ENCODE measurements around the gene TRIM25.
A peak's percentile ranks its signal among the peaks of the same experiment; 100 is the strongest.

Gene TRIM25

DNA sequence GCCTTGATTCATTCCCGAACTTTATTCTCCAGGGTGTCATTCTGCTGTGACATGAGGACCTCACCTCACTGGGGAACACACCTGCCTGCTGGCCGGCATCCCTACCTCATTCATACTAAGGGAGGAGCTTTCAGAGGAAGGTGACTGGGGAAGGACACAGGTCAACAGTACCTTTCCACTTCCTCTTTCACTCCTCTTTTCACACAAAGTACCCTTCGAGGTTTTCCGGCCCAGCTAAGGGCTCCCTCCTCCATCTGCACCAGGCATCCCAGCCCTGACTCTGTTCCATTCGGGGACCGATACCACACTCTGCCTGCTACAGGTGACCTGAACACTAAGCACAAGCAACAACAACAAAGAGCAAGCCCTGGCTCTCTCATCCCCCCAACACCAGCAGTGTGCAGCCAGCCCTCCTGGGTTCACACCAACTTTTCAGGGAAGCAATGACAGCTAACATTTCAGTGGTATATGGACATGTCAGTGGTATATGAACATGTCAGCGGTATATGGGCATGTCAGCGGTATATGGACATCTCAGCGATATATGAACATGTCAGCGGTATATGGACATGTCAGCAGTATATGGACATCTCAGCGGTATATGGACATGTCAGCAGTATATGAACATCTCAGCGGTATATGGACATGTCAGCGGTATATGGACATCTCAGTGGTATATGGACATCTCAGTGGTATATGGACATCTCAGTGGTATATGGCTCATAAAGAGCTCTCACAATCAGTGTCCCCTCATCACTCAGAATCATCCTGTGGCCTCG lies 16.0 kb downstream of the TRIM25 start:
- Histone ChIP-seq H3K27me3 (ENCODE audit: low read depth) (no peaks in the 10 kb centered on the region), H3K9me3 (no peaks in the 10 kb centered on the region), H3K4me1 (no peaks in the 10 kb centered on the region), H3K4me3 (no peak overlapping the region), H3K36me3 (replicated peaks) (peaks cover 86% of the 10 kb centered on the region)
- DNase-seq (ENCODE audit: low spot score in 2 of 2) = no peak
- in situ Hi-C loops (cut with MboI; ENCODE audit: low sequenced_read_pairs) = no loop called here

DNA sequence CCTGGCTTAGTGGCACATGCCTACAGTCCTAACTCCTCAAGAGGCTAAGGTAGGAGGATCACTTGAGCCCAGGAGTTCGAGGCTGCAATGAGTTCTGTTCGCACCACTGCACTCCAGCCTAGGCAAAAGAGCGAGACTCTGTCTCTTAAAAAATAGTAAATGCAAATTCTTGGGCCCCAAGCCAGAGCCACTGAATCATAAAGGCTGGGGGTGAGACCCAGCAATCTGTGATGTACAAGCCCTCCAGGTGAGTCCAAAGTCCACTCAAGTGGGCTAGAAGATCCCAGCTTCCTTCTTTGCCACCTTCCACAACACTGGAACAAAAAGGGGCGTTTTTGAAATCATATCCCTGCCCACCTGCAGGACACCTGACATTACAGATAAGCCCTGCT lies 16.9 kb downstream of the TRIM25 start:
- H3K9me3 ChIP-seq = no peaks in the 10 kb centered on the region
- in situ Hi-C loops (cut with MboI; ENCODE audit: low sequenced_read_pairs) = no loop called here
- H3K4me3 ChIP-seq = no peak overlapping the region
- DNase-seq (ENCODE audit: low spot score in 2 of 2) = no peak
- H3K27me3 ChIP-seq (ENCODE audit: low read depth) = no peaks in the 10 kb centered on the region
- H3K36me3 ChIP-seq (replicated peaks) = peaks cover 86% of the 10 kb centered on the region
- H3K4me1 ChIP-seq = no peaks in the 10 kb centered on the region

DNA sequence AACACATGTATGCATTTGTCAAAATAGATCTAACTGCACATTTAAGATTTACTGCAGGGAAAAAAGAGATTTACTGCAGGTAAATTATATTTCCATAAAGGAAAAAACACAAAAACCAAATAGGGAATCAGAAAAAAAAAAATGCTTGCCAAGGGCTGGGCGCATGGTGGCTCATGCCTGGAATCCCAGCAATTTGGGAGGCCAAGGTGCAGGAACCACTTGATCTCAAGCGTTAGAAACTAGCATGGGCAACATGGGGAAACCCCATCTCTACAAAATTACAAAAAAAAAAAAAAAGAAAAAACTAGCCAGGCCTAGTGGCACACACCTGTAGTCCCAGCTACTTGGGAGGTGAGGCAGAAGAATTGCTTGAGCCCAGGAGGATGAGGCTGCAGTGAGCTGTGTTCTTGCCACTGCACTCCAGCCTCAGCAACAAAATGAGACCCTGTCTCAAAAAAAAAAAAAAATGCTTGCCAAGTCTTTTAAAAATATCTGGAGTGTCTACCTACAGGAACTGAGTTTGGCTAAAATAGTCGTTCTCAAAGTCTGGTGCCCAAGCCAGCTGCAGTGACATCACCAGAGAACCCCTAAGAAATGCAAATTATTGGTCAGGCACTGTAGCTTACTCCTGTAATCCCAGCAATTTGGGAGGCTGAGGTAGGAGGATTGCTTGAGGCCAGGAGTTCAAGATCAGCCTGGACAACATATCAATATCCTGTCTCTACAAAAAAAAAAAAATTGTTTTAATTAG lies 17.5 kb downstream of the TRIM25 start:
- in situ Hi-C loops (cut with MboI; ENCODE audit: low sequenced_read_pairs) = no loop called here
- Histone ChIP-seq H3K36me3 (replicated peaks) (peaks cover 86% of the 10 kb centered on the region), H3K4me3 (no peak overlapping the region)

DNA sequence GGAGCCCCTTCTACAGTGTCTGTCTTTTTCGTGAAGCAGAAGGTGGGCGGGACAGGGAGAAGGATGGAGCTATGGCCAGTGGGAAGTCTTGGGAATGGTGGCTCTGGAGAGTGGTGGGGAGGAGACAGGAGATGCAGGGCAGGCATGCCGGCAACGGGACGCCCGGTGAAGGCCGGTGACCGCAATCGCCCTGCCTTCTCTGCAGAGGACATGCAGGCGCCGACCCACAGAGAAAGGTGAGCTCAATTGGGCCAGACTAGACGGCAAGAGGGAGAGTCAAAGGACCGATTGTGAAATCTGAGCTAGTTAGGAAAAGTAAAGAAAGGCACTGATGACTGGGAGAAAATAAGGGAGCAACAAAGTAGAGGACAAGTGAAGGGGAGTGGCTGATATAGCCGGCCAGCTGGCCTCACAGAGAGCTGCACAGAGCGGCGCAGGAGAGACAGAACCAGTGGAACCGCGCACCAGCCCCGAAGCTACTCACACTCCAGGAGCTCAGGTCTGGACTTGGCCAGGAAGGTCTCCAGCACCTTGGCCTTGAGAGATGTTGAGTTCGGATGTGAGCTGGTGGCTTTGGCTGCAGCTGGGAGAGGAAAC lies 18.9 kb downstream of the TRIM25 start:
- DNase-seq (ENCODE audit: low spot score in 2 of 2) = no peak
- no peaks in the 10 kb centered on the region for H3K9me3 ChIP-seq
- in situ Hi-C loops (cut with MboI; ENCODE audit: low sequenced_read_pairs) = no loop called here
- no peaks in the 10 kb centered on the region for H3K4me1 ChIP-seq
- H3K36me3 ChIP-seq (replicated peaks) = peaks cover 86% of the 10 kb centered on the region
- no peak overlapping the region for H3K4me3 ChIP-seq
- no peaks in the 10 kb centered on the region for H3K27me3 ChIP-seq (ENCODE audit: low read depth)

More for the DNA sequence above, 17.5 kb downstream of the TRIM25 start:
- no peak for DNase-seq (ENCODE audit: low spot score in 2 of 2)
- no peaks in the 10 kb centered on the region for H3K4me1 ChIP-seq
- H3K27me3 ChIP-seq (ENCODE audit: low read depth) = no peaks in the 10 kb centered on the region
- no peaks in the 10 kb centered on the region for H3K9me3 ChIP-seq

DNA sequence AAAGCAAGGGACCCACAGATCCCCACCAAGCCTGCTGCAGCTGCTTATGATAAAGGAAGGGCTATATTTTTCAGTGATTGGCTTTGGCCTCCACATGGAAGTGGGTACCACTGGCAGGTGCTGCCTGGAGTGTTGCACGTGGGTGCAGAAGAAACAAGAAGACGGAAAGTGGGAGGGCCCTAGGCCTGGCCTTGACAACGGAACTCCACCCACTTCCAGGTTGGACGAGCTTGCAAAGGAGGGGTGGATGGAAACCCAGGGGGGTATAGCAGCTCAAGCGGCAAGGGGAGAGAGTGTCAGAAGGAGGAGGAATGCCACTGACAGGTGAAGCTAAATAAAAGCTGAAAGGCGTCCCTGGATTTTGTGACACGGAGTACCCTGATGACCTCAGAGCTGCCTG lies 20.3 kb downstream of the TRIM25 start:
- in situ Hi-C loops (cut with MboI; ENCODE audit: low sequenced_read_pairs) = no loop called here
- H3K36me3 ChIP-seq (replicated peaks) = peaks cover 84% of the 10 kb centered on the region

DNA sequence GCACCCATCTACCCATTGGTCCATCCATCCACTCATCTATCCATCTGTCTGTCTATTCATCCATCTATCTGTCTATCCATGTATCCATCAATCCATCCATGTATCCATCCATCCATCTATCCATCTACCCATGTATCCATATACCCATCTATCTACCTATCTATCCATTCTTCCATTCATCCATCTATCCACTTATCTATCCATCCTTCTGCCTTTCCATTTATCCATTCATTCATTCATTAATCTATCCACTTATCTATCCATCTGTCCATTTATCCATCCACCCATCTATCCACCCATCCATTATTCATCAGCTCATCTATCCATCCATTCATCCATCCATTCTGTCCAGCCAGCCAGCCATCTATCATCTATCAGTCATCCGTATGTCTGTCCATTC lies 21.5 kb downstream of the TRIM25 start:
- Histone ChIP-seq H3K27me3 (ENCODE audit: low read depth) (no peaks in the 10 kb centered on the region), H3K36me3 (replicated peaks) (peaks cover 84% of the 10 kb centered on the region), H3K9me3 (peaks cover 4% of the 10 kb centered on the region; the same call in 1 of the 2 replicates), H3K4me1 (no peaks in the 10 kb centered on the region), H3K4me3 (no peak overlapping the region)
- no peak for DNase-seq (ENCODE audit: low spot score in 2 of 2)
- in situ Hi-C loops (cut with MboI; ENCODE audit: low sequenced_read_pairs) = no loop called here

More for the DNA sequence above, 20.3 kb downstream of the TRIM25 start:
- no peak overlapping the region for H3K4me3 ChIP-seq
- no peak for DNase-seq (ENCODE audit: low spot score in 2 of 2)
- no peaks in the 10 kb centered on the region for H3K4me1 ChIP-seq
- H3K9me3 ChIP-seq = no peaks in the 10 kb centered on the region; the same call in 1 of the 2 replicates
- no peaks in the 10 kb centered on the region for H3K27me3 ChIP-seq (ENCODE audit: low read depth)

DNA sequence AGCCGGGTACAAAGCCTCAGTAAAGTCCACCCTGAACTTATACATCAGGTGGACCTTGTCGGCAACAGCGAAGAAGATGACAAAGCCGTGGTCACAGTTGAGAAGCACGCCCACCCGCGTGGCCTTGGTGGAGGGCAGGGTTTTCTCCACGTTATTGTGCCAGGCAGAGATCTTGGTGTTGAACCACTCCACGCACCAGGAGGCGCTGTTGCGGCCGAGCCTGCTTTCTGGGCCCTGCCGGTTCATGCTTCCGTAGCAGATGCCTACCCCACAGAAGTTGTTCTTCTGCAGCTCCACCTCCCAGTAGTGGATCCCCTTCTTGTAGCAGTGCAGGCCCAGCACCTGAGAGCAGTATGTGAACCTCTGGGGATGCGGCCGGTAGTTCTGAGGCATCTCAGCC lies 22.1 kb downstream of the TRIM25 start:
- H3K36me3 ChIP-seq (replicated peaks) = peaks cover 85% of the 10 kb centered on the region
- H3K27me3 ChIP-seq (ENCODE audit: low read depth) = no peaks in the 10 kb centered on the region
- H3K9me3 ChIP-seq = peaks cover 4% of the 10 kb centered on the region; the same call in 1 of the 2 replicates
- H3K4me1 ChIP-seq = no peaks in the 10 kb centered on the region
- in situ Hi-C loops (cut with MboI; ENCODE audit: low sequenced_read_pairs) = no loop called here
- DNase-seq (ENCODE audit: low spot score in 2 of 2) = peak in 1 of 2 experiments; percentile 39
- no peak overlapping the region for H3K4me3 ChIP-seq

DNA sequence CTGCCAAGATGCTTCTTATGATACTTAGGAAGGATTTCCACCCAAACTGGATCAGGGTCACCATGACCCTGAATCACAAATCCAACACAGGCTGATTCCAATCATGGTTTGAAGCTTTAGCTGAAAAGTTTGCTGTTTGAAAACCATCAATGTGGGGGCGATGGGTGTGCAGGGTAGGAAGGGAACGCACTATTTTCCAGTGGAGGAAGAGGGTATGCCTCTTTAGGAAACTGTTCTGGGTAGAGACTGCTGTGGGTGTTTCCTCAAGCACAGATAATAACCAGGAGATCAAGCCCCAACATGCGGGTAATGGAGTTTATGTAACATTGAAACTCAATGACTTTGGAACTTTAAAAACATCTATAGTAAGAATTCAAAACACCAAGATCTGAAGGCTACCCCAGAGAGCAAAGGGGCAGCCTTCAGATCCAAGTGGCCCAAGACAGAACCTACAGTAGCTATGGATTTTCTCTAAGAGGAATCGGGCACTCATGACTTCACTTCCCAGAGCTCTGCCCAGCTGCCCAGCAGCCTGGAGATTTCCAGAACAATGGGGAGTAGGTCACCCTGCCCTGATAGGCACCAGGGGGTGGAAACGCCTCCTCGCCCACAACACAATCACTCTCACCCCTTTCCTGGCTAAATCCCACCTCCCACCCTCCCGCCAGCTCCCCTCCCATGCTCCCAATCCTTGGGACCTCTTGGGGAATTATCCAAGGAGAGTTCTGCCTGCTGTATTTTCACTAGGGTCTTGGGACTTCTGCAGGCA lies 22.8 kb downstream of the TRIM25 start:
- no peak for DNase-seq (ENCODE audit: low spot score in 2 of 2)
- Histone ChIP-seq H3K4me3 (no peak overlapping the region), H3K27me3 (ENCODE audit: low read depth) (no peaks in the 10 kb centered on the region), H3K9me3 (peaks cover 4% of the 10 kb centered on the region; the same call in 1 of the 2 replicates), H3K36me3 (replicated peaks) (peaks cover 85% of the 10 kb centered on the region), H3K4me1 (no peaks in the 10 kb centered on the region)
- in situ Hi-C loops (cut with MboI; ENCODE audit: low sequenced_read_pairs) = no loop called here

DNA sequence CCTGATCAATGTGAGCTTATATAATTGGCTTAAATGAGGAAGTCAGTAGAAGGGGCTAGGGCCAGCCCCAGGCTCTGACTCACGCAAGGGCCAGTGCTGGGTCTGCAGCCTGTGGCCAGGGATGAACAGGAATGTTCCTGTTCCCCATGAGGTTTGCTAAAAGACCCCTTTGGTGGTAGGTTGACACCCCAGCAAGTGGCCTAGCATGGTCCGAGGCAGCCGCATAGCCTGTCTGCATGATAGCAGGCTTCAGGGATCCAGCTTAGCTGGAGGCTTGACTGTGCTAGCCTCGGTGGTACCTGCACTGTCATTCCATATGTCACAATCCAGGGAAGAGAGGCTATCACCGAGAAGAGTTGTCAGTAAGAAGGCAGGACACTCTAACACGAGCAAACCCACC lies 23.5 kb downstream of the TRIM25 start:
- no peaks in the 10 kb centered on the region for H3K27me3 ChIP-seq (ENCODE audit: low read depth)
- H3K4me1 ChIP-seq = no peaks in the 10 kb centered on the region
- DNase-seq (ENCODE audit: low spot score in 2 of 2) = no peak
- H3K9me3 ChIP-seq = peaks cover 4% of the 10 kb centered on the region; the same call in 1 of the 2 replicates
- H3K36me3 ChIP-seq (replicated peaks) = peaks cover 79% of the 10 kb centered on the region
- no peak overlapping the region for H3K4me3 ChIP-seq
- in situ Hi-C loops (cut with MboI; ENCODE audit: low sequenced_read_pairs) = no loop called here

DNA sequence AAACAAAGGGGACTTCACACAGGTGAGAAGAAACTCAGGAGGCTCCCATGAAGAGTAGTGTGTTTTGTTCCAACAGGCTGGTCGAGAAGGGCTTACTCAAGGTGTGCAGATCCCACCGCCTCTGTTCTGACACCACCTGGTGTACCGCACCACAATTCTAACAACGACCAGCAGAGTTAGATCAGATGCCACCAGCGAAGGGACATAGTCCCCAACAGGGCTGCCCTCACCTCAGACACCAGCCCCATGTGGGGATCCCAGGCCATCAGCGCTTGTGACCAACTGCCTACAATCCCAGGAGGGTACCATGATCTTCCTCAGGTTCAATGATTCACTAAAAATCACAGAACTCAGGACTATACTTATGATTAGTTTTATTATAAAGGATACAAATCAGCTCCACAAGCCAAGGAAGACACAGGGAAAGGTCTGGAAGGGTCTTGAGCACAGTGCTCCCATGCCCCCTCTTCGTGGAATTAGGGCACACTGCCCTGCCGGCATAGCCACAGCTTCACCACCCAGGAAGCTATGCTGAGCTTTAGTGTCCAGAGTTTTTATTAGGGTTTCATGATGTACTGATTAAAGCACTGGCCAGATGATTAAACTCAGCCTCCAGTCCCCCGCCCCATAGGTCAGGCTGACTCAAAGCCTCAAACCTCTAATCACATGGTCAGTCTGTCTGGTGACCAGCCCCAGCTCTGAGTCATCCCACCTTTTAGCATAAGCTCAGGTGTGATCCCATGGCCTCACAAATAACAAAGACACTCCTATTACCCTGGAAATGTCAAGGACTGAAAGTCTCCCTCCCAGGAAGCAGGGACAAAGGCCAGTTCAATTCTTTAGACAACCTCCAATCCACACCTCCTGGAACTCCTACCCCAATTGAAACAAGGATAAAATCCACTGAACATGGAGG lies 26.0 kb downstream of the TRIM25 start:
- Histone ChIP-seq H3K4me3 (no peak overlapping the region), H3K36me3 (replicated peaks) (peaks cover 55% of the 10 kb centered on the region), H3K27me3 (ENCODE audit: low read depth) (no peaks in the 10 kb centered on the region), H3K4me1 (no peaks in the 10 kb centered on the region), H3K9me3 (peaks cover 4% of the 10 kb centered on the region; the same call in 1 of the 2 replicates)
- DNase-seq (ENCODE audit: low spot score in 2 of 2) = no peak
- in situ Hi-C loops (cut with MboI; ENCODE audit: low sequenced_read_pairs) = no loop called here

DNA sequence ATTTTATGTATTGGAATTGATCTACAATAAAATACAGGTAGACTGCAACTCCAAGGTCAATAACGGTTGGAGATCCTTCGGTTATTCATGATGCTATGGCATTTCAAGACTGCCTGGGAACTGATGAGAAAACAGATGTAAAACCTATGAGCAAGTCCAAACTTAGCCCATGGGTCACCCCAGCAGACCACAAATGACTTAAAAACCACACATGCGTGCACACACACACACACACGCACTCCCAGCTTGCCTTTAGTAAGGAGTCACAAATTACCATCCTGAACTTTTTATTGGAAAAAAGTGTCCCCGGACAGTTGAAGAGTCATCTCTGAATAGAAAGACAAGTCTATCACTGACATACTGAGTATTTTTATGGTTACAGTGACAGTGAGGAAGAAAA lies 26.7 kb downstream of the TRIM25 start:
- Histone ChIP-seq H3K4me3 (no peak overlapping the region), H3K9me3 (peaks cover 4% of the 10 kb centered on the region; the same call in 1 of the 2 replicates), H3K27me3 (ENCODE audit: low read depth) (no peaks in the 10 kb centered on the region), H3K36me3 (replicated peaks) (peaks cover 48% of the 10 kb centered on the region), H3K4me1 (no peaks in the 10 kb centered on the region)
- no peak for DNase-seq (ENCODE audit: low spot score in 2 of 2)
- in situ Hi-C loops (cut with MboI; ENCODE audit: low sequenced_read_pairs) = no loop called here

DNA sequence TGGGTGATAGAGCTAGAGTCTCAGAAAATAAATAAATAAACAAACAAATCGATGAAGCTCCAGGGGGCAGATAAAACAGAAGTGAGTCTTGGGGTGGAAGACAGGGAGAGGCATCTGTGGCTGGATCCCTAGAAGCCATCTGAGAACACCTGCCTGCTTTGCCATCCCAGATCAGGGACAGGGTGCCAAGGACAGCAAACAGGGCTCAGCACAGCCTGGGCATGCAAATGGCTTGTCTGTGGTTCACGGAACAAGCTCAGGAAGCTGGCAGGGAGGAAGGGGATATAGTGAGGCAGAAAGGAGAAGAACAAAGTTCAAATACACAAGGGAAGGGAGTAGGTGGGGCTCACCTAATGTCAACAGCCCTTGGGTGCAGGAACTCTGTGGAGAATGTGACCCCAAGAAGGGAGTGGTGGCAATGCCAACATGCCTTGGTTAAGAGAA lies 27.5 kb downstream of the TRIM25 start:
- Histone ChIP-seq H3K4me1 (no peaks in the 10 kb centered on the region), H3K4me3 (no peak overlapping the region), H3K9me3 (peaks cover 4% of the 10 kb centered on the region; the same call in 1 of the 2 replicates), H3K27me3 (ENCODE audit: low read depth) (no peaks in the 10 kb centered on the region), H3K36me3 (replicated peaks) (peaks cover 40% of the 10 kb centered on the region)
- no peak for DNase-seq (ENCODE audit: low spot score in 2 of 2)
- in situ Hi-C loops (cut with MboI; ENCODE audit: low sequenced_read_pairs) = no loop called here

All from HAP-1 (cell line).